GM12878 (cell line): Measurements from ENCODE around the gene GLT8D1. TPM values are rescaled to one million over a fixed set of nuclear protein-coding genes. Genes with fewer than 3 reads are reported as not detected.
A peak's percentile ranks its signal among the peaks of the same experiment; 100 is the strongest.

Experiments used
- CHD4 ChIP-seq: fragments of 200-600 bp; sonication (generic); IDR thresholded peaks from 2 replicates; pipeline ENCODE4 v1.6.1; 2016; ENCODE audit warnings: mild to moderate bottlenecking
- IKZF1 ChIP-seq: fragments of 450-650 bp; conservative IDR thresholded peaks from 2 replicates; pipeline ENCODE4 v1.6.1; 2017; ENCODE audit warnings: antibody characterized with exemption, mild to moderate bottlenecking
- MYC ChIP-seq: IDR thresholded peaks from 2 replicates; pipeline ENCODE4 v1.6.1; 2011; ENCODE audit warnings: mild to moderate bottlenecking, low read length, moderate library complexity, inconsistent platforms; ENCODE audit not compliant: insufficient read depth, insufficient replicate concordance, insufficient read length, severe bottlenecking
- NFIC ChIP-seq: IDR thresholded peaks from 2 replicates; pipeline ENCODE4 v1.6.1; 2012; ENCODE audit warnings: low read depth, mild to moderate bottlenecking, inconsistent platforms, low read length, moderate library complexity
- NFXL1 ChIP-seq: fragments of 450-650 bp; IDR thresholded peaks from 2 replicates; pipeline ENCODE4 v1.6.1; 2017; ENCODE audit warnings: antibody characterized with exemption, mild to moderate bottlenecking, borderline replicate concordance
- NFYB ChIP-seq: IDR thresholded peaks from 2 replicates; pipeline ENCODE4 v1.6.1; 2011; ENCODE audit warnings: low read depth, mild to moderate bottlenecking, low read length, improper control_type of control experiment, moderate library complexity; ENCODE audit not compliant: insufficient read depth
- PAX8 ChIP-seq: fragments of 450-650 bp; IDR thresholded peaks from 2 replicates; pipeline ENCODE4 v1.6.1; 2017; ENCODE audit warnings: mild to moderate bottlenecking, moderate library complexity
- PML ChIP-seq: IDR thresholded peaks from 2 replicates; pipeline ENCODE4 v1.6.1; 2012; ENCODE audit warnings: low read length, inconsistent platforms
- RAD21 ChIP-seq: IDR thresholded peaks from 2 replicates; pipeline ENCODE4 v1.6.1; 2011; ENCODE audit warnings: mild to moderate bottlenecking, low read depth, low read length, moderate library complexity; ENCODE audit not compliant: insufficient read depth
- RB1 ChIP-seq: fragments of 450-650 bp; formaldehyde crosslinking; IDR thresholded peaks from 2 replicates; pipeline ENCODE4 v1.6.1; 2017; ENCODE audit warnings: mild to moderate bottlenecking, borderline replicate concordance
- SMAD1 ChIP-seq: fragments of 450-650 bp; IDR thresholded peaks from 2 replicates; pipeline ENCODE4 v1.6.1; 2018; ENCODE audit warnings: mild to moderate bottlenecking, low read depth; ENCODE audit not compliant: partially characterized antibody
- TCF12 ChIP-seq: IDR thresholded peaks from 2 replicates; pipeline ENCODE4 v1.6.1; 2011; ENCODE audit warnings: low read depth, mild to moderate bottlenecking, low read length
- ZNF207 ChIP-seq: fragments of 450-650 bp; IDR thresholded peaks from 2 replicates; pipeline ENCODE4 v1.6.1; 2014; ENCODE audit warnings: antibody characterized with exemption, mild to moderate bottlenecking, borderline replicate concordance
- polyA plus RNA-seq, 11 experiments: library from polyadenylated mRNA; depleted of rRNA in 4 of 11; unstranded in 6 of 11; stranded (reverse) in 5 of 11; fragments of >200 nt; fragmentation: Nextera tagmentation in 4 of 11; fragmentation: Illumina TruSeq in 1 of 11; extraction: Ambion mirVana in 4 of 11; extraction: Trizol in 1 of 11; gene quantifications; 1 replicate in 1 of 11; 2 replicates in 10 of 11; pipeline versions ENCODE4 v1.2.1 to v1.2.3, GENCODE V29; 2011 to 2016; ENCODE audit warnings: inconsistent platforms in 2 of 11, missing spikeins in 2 of 11, low read depth in 1 of 11
- total RNA-seq, 4 experiments: library from RNA; depleted of rRNA in 3 of 4; stranded (reverse); fragments of >200 nt in 3 of 4; fragmentation: Illumina TruSeq in 1 of 4; extraction: Trizol in 1 of 4; gene quantifications; 2 replicates each; pipeline versions ENCODE4 v1.2.1 to v1.2.3, GENCODE V29; 2013 to 2021
- TF ChIP-seq, protein P1 (sequence below): fragments of 450-650 bp; IDR thresholded peaks from 2 replicates; pipeline ENCODE4 v1.6.1; 2014; ENCODE audit warnings: mild to moderate bottlenecking
- TF ChIP-seq, protein P2 (sequence below): fragments of 150-350 bp; IDR thresholded peaks from 2 replicates; pipeline ENCODE4 v1.6.1; 2016; ENCODE audit warnings: low read depth, low read length
- TF ChIP-seq, protein P3 (sequence below): IDR thresholded peaks from 2 replicates; pipeline ENCODE4 v1.6.1; 2012; ENCODE audit warnings: mild to moderate bottlenecking, low read depth, low read length
- TF ChIP-seq, protein P4 (sequence below): IDR thresholded peaks from 2 replicates; pipeline ENCODE4 v1.6.1; 2012; ENCODE audit warnings: low read depth, low read length, improper control_type of control experiment

Gene GLT8D1
- total and polyA plus RNA-seq, 10 of the 15 experiments (the other 5 are each of a cell fraction or from before 2014, with no cell fraction given), result 25.3 to 73.4 (median 48.4) TPM

DNA sequence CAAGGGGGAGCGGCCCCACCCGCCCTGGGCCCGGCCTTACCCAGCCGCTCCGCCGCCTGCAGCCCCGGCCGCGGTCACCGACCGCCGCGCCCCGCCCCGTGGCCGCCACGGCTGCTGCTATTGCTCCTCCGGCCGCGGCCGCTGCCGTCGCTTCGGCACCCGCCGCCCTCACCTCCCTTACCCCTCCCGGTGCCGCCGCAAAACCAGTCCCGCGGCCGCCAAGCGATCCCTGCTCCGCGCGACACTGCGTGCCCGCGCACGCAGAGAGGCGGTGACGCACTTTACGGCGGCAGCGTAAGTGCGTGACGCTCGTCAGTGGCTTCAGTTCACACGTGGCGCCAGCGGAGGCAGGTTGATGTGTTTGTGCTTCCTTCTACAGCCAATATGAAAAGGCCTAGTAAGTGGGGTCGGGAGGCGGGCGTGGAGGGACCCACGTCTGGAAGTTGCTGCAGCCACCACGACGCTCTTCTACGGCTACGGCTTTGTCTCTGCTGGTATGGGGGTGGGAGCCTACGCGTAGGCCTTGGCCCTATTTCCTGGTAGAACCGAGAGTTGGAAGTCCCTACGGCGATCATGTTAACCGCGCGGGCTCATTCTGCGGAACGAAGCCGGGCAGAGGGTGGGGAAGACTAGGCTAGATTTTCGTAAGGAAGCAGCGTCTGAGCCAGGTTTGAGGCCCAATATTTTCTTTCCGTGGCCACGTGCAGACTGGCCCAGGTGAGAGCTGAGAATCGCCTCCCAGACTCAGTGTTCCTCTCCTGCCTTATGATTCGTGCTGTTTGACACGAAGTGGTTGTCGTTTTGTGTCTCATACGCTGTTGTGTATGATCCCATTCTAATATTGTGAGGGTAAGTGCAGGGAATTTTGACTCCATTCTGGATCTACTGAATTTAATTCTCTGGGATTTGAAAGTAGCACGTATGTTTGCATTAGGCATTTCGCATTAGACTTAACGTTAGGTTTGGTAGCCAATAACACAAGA lies 19.6 kb downstream of the GLT8D1 start, which contains the start of the genes GNL3 and PBRM1 (continued):
- TF ChIP-seq, protein P1, sequence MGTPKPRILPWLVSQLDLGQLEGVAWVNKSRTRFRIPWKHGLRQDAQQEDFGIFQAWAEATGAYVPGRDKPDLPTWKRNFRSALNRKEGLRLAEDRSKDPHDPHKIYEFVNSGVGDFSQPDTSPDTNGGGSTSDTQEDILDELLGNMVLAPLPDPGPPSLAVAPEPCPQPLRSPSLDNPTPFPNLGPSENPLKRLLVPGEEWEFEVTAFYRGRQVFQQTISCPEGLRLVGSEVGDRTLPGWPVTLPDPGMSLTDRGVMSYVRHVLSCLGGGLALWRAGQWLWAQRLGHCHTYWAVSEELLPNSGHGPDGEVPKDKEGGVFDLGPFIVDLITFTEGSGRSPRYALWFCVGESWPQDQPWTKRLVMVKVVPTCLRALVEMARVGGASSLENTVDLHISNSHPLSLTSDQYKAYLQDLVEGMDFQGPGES, result 0 out of 2 replicates have a peak, but pooled peaks have one; percentile 10
- TF ChIP-seq SMAD1 (peak; percentile 54), RB1 (0 out of 2 replicates have a peak, but pooled peaks have one; percentile 31), RAD21 (no peak), IKZF1 (peak; percentile 83), NFYB (no peak), ZNF207 (peak; percentile 95), TCF12 (0 out of 2 replicates have a peak, but pooled peaks have one; percentile 16), PAX8 (no peak), NFXL1 (no peak), MYC (peak; percentile 99), CHD4 (no peak), PML (peak; percentile 76), NFIC (0 out of 2 replicates have a peak, but pooled peaks have one; percentile 26)
- TF ChIP-seq, protein P2, sequence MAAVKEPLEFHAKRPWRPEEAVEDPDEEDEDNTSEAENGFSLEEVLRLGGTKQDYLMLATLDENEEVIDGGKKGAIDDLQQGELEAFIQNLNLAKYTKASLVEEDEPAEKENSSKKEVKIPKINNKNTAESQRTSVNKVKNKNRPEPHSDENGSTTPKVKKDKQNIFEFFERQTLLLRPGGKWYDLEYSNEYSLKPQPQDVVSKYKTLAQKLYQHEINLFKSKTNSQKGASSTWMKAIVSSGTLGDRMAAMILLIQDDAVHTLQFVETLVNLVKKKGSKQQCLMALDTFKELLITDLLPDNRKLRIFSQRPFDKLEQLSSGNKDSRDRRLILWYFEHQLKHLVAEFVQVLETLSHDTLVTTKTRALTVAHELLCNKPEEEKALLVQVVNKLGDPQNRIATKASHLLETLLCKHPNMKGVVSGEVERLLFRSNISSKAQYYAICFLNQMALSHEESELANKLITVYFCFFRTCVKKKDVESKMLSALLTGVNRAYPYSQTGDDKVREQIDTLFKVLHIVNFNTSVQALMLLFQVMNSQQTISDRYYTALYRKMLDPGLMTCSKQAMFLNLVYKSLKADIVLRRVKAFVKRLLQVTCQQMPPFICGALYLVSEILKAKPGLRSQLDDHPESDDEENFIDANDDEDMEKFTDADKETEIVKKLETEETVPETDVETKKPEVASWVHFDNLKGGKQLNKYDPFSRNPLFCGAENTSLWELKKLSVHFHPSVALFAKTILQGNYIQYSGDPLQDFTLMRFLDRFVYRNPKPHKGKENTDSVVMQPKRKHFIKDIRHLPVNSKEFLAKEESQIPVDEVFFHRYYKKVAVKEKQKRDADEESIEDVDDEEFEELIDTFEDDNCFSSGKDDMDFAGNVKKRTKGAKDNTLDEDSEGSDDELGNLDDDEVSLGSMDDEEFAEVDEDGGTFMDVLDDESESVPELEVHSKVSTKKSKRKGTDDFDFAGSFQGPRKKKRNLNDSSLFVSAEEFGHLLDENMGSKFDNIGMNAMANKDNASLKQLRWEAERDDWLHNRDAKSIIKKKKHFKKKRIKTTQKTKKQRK, result no peak
- TF ChIP-seq, protein P3, sequence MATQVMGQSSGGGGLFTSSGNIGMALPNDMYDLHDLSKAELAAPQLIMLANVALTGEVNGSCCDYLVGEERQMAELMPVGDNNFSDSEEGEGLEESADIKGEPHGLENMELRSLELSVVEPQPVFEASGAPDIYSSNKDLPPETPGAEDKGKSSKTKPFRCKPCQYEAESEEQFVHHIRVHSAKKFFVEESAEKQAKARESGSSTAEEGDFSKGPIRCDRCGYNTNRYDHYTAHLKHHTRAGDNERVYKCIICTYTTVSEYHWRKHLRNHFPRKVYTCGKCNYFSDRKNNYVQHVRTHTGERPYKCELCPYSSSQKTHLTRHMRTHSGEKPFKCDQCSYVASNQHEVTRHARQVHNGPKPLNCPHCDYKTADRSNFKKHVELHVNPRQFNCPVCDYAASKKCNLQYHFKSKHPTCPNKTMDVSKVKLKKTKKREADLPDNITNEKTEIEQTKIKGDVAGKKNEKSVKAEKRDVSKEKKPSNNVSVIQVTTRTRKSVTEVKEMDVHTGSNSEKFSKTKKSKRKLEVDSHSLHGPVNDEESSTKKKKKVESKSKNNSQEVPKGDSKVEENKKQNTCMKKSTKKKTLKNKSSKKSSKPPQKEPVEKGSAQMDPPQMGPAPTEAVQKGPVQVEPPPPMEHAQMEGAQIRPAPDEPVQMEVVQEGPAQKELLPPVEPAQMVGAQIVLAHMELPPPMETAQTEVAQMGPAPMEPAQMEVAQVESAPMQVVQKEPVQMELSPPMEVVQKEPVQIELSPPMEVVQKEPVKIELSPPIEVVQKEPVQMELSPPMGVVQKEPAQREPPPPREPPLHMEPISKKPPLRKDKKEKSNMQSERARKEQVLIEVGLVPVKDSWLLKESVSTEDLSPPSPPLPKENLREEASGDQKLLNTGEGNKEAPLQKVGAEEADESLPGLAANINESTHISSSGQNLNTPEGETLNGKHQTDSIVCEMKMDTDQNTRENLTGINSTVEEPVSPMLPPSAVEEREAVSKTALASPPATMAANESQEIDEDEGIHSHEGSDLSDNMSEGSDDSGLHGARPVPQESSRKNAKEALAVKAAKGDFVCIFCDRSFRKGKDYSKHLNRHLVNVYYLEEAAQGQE, result no peak
- TF ChIP-seq, protein P4, sequence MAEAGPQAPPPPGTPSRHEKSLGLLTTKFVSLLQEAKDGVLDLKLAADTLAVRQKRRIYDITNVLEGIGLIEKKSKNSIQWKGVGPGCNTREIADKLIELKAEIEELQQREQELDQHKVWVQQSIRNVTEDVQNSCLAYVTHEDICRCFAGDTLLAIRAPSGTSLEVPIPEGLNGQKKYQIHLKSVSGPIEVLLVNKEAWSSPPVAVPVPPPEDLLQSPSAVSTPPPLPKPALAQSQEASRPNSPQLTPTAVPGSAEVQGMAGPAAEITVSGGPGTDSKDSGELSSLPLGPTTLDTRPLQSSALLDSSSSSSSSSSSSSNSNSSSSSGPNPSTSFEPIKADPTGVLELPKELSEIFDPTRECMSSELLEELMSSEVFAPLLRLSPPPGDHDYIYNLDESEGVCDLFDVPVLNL, result 0 out of 2 replicates have a peak, but pooled peaks have one; percentile 21
